T-helper 1 cell treated with Interleukin-12 subunit alpha and Interleukin-12 subunit beta and Interleukin-4 antibody, amounts not matched to agents 30 μg/mL and 1 μg/mL, for 36 hours (primary cell): ENCODE measurements around the gene USO1.
"Not testable (repeated sequence)": the region's sequence is repeated elsewhere in the genome, so short reads cannot be mapped to it uniquely, and the experiment has no call there.

ENCODE experiments used
- H3K27ac Mint-ChIP-seq: one replicate; pipeline ENCODE4 v1.8.0; 2021; ENCODE audit warnings: mild to moderate bottlenecking, mixed read lengths
- H3K27me3 Mint-ChIP-seq: one replicate; pipeline ENCODE4 v1.8.0; 2021; ENCODE audit warnings: low read depth, mixed read lengths
- H3K36me3 Mint-ChIP-seq: one replicate; pipeline ENCODE4 v1.8.0; 2021; ENCODE audit warnings: low read depth, mixed read lengths
- H3K4me1 Mint-ChIP-seq: one replicate; pipeline ENCODE4 v1.8.0; 2021; ENCODE audit warnings: low read depth, mixed read lengths
- H3K4me3 Mint-ChIP-seq: one replicate; pipeline ENCODE4 v1.8.0; 2021; ENCODE audit warnings: mild to moderate bottlenecking, moderate library complexity, mixed read lengths
- H3K9me3 Mint-ChIP-seq: one replicate; pipeline ENCODE4 v1.8.0; 2021; ENCODE audit warnings: mixed read lengths

USO1 gene

DNA sequence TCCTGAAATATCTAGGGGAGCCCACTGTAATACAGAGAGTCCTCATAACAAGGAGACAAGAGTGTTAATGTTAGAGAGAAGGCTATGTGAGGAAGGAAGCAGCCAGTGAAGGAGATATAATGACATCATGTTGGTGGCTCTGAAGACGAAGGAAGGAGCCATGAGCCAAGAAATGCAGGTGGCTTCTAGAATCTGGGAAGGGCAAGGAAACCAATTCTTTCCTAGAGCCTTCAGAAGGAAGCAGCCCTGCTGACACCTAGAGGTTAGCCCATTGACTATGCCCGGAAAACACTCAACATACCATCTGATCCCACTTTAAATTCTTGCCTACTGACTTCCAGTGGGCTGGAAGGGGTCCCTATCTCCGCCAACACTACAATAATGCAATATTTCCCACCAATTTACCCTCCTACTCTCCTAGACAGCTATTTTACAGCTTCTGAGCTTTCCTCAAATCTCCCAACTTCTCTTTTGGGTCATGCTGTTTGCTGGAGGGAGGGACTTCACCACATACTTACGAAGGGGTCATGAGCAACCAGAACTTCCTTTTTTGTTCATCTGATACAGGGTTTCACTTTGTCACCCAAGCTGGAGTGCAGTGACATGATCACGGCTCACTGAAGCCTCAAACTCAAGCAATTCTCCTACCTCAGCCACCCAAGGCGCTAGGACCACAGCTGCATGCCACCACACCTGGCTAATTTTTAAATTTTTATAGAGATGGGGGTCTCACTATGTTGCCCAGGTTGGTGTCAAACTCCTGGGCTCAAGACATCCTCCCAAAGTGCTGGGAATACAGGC, 26.0 kb upstream of the USO1 start:
- Mint-ChIP-seq H3K27ac (peak overlapping the region; percentile 74), H3K9me3 (no peaks in the 10 kb centered on the region), H3K27me3 (no peaks in the 10 kb centered on the region), H3K36me3 (peaks cover 7% of the 10 kb centered on the region), H3K4me3 (peak overlapping the region; percentile 9), H3K4me1 (peaks cover 17% of the 10 kb centered on the region)

DNA sequence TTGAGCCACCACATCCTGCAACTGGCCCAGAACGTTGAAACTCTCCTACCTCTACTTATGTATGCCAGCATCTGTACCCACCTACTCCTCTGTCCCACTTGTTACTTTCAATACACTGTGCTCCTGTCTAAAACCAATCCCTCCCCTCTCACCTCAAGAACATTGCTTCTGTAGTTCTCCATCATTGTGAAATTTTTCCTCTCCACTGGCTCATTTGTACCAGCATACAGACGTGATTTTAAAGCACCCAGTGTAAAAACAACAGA, 25.5 kb upstream of the USO1 start:
- H3K36me3 Mint-ChIP-seq, result peaks cover 5% of the 10 kb centered on the region
- H3K4me1 Mint-ChIP-seq, result peaks cover 17% of the 10 kb centered on the region
- H3K9me3 Mint-ChIP-seq, result no peaks in the 10 kb centered on the region
- no peaks in the 10 kb centered on the region for H3K27me3 Mint-ChIP-seq
- peak overlapping the region; percentile 74 for H3K27ac Mint-ChIP-seq
- peak overlapping the region; percentile 34 for H3K4me3 Mint-ChIP-seq

DNA sequence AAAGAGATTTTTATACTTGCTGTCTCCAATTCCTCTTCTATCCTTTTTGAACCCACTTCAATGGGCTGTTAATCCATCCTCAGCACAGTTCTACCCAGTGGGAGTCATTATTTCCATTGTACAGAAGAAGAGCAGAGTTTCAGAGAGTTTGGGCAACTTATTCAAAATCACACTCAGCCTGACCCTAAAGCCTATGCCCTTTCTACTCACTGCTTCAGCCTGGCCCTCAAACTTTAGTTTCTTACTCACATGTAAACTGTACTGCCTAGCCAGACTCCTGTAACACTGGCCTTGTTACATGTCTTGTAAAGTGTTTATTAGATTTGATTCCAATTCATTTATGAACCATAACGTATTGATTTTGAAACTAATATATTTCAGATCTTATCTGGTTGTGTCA, 25.1 kb upstream of the USO1 start:
- H3K27me3 Mint-ChIP-seq, result no peaks in the 10 kb centered on the region
- H3K4me1 Mint-ChIP-seq, result peaks cover 17% of the 10 kb centered on the region
- peaks cover 2% of the 10 kb centered on the region for H3K36me3 Mint-ChIP-seq
- peak overlapping the region; percentile 34 for H3K4me3 Mint-ChIP-seq
- H3K27ac Mint-ChIP-seq, result peak overlapping the region; percentile 74
- no peaks in the 10 kb centered on the region for H3K9me3 Mint-ChIP-seq

DNA sequence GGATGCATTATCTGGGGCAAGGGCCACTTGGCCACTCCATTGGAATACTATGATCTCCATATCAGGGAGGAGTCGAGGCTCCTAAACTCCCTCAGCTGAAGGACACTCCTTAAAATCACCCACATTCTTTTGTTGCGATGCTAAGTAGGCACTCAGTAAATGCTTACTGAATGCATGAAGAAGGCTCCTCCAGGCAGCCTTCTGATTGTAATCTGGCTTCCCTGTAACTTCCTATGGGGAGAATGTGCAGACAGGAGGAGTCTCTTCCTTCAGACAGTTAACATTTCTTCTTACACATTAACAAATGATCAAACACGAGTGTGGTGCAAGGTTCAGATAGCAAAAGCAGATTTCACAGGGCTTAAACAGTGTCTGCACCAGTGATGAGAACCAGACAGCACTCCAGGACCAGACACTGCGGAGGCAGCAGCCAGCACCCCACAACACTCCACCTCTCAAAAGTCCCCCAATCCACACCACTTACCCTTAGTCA, 21.4 kb upstream of the USO1 start:
- Mint-ChIP-seq H3K36me3 (no peaks in the 10 kb centered on the region), H3K4me1 (peaks cover 17% of the 10 kb centered on the region), H3K27me3 (no peaks in the 10 kb centered on the region), H3K27ac (no peak overlapping the region), H3K4me3 (no peak overlapping the region), H3K9me3 (no peaks in the 10 kb centered on the region)

DNA sequence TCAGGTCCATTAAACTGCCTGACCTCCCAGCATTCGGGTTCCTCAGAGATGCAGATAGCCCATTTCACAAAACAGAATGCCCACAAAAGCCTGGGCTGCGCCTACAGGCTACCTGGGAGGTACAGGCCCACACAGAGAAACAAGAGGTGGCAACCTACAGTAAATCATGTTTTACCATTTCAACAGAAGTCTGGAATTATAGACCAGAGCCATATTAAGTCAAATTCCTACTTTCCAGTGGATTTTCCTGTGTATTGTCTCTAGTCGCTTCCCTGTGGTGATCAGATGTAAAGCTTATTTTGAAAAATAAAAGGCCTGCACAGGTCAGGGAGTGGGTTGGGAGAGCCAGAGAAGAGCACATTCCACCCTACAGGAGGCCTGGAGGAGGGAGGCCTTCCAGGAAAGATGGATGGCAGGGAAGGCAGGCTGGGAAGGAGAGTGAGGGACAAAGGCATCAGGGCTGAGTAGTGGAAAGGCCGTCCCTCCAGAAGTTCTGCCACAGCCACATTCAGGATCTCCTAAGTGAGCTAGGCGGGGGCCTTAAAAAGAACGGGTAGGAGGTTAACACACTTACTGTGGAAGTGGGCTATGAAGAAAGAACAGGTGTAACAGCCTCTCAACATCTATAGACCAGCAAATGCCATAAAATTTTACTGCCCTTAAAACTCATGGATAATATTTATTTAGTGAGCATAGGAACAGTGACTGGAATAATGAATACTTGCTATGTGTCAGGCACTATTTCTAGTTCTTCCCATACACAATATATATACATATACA, 19.0 kb upstream of the USO1 start:
- H3K4me3 Mint-ChIP-seq, result no peak overlapping the region
- H3K27ac Mint-ChIP-seq, result peak overlapping the region; percentile 7
- H3K4me1 Mint-ChIP-seq, result peaks cover 6% of the 10 kb centered on the region
- H3K36me3 Mint-ChIP-seq, result no peaks in the 10 kb centered on the region
- no peaks in the 10 kb centered on the region for H3K27me3 Mint-ChIP-seq
- H3K9me3 Mint-ChIP-seq, result no peaks in the 10 kb centered on the region

DNA sequence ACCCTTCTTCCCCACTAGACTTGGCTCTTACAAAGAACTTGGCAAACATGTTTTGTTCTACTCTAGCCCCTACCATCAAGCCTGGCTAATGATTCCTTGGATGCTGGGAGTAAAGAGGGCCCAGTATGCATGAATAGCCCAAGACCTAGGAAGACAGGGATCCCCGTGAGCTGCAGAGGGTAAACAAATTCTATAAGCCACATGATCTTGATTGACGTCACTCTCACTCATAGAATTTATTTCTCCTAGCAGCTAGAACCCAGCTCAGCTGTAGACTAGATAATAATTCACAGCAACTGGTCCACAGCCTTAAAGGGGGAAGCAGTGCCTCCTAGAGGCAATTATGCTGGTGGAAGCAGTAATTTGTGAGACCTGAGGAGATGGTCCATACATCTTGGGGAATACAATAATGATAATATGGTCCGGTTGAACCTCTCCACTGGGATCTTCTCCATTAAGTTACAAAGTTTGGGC, 16.1 kb upstream of the USO1 start:
- peaks cover 5% of the 10 kb centered on the region for H3K4me1 Mint-ChIP-seq
- no peaks in the 10 kb centered on the region for H3K36me3 Mint-ChIP-seq
- no peak overlapping the region for H3K4me3 Mint-ChIP-seq
- H3K9me3 Mint-ChIP-seq, result no peaks in the 10 kb centered on the region
- H3K27ac Mint-ChIP-seq, result peak overlapping the region; percentile 41
- H3K27me3 Mint-ChIP-seq, result no peaks in the 10 kb centered on the region

DNA sequence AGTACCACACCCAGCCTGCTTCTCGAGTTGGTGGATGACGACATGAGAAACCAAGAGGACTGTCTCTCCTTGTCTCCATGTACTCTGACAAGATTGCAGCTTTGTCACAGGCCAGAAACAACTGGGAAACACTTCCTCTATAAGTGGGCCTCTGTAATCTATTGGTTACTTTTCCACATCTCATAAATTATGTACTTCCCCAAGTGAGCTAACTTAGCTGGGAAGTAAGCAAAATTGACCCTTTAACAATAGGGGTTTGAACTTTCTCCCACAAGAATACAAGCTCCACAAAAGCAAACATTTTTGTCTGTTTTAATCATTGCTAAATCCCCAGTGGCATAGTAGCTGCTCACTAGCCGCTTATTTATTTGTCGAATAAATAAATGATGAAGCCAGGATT, 14.1 kb upstream of the USO1 start:
- Mint-ChIP-seq H3K36me3 (no peaks in the 10 kb centered on the region), H3K27ac (no peak overlapping the region), H3K27me3 (no peaks in the 10 kb centered on the region), H3K9me3 (no peaks in the 10 kb centered on the region), H3K4me1 (peaks cover 5% of the 10 kb centered on the region), H3K4me3 (no peak overlapping the region)

DNA sequence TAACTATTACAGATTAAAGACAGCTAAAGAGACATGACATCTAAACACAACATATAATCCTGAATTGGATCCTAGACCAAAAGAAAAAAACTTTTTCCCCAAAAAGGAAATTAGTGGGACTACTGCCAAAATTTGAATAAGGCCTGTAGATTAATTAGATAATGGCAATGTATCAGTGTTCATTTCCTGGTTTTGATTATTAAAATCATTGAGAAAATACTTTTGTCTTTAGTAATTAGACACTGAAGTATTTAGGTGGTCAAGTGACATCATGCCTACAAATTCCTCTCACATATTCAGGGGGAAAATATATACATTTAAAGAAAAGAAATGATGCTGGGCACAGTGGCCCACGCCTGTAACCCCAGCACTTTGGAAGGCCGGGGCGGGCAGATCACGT, 10.4 kb upstream of the USO1 start:
- H3K27ac Mint-ChIP-seq, result no peak overlapping the region
- H3K4me3 Mint-ChIP-seq, result no peak overlapping the region
- H3K9me3 Mint-ChIP-seq, result no peaks in the 10 kb centered on the region
- H3K4me1 Mint-ChIP-seq, result peaks cover 6% of the 10 kb centered on the region
- no peaks in the 10 kb centered on the region for H3K27me3 Mint-ChIP-seq
- H3K36me3 Mint-ChIP-seq, result no peaks in the 10 kb centered on the region

DNA sequence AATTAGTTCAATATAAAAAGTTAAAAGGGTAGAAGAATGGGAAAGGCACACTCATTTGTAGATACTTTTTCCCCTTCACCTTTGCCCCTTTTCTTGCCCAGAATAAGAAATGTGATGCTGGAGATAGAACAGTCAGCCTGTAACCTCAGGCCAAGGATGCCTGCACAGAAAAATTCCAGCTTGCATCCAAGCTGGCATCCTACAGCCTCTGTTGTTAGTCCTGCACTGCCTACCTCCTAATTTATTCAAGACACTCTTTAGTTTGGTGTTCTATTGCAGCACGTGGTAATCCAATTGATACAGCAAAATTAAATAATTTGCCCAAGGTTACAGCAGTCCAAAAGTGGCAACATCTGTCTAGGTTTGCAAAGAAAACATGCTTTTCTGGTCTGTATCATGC, 9.7 kb upstream of the USO1 start:
- Mint-ChIP-seq H3K27ac (no peak overlapping the region), H3K27me3 (no peaks in the 10 kb centered on the region), H3K9me3 (no peaks in the 10 kb centered on the region), H3K4me1 (peaks cover 6% of the 10 kb centered on the region), H3K4me3 (no peak overlapping the region), H3K36me3 (no peaks in the 10 kb centered on the region)

DNA sequence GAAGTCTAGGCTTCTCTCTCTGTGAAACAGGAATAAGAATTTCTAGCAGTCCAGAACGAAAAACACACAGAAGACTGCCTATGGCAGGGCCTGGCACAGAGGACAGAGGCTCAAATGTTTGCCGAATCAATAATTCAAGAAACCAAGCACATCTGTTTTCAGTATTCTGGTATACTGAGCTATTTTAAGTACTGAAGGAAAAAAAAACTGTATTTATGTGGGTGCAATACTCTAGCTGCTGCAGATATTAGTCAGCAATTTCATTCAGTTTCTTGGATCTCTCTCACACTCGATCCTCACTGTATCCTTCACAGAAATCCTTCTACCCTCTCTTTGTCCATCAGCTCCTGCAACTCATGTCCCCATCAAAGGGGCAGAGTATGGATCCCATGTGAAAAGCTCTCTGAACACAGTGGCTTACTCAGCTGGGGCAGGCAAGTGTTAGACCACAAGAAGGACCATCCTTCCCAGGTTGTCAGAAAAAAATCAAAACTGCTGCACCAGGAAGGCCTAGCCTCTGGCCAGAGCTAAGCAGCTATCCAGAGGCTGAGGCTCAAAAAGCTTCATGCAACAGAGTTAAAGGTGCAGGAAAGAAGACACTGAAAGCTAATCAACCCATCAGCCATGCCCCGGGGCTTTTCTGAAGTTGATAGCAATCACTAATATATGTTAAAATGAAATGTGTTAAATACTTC, 9.1 kb upstream of the USO1 start:
- no peaks in the 10 kb centered on the region for H3K27me3 Mint-ChIP-seq
- H3K9me3 Mint-ChIP-seq, result no peaks in the 10 kb centered on the region
- peaks cover 6% of the 10 kb centered on the region for H3K4me1 Mint-ChIP-seq
- no peak overlapping the region for H3K27ac Mint-ChIP-seq
- no peaks in the 10 kb centered on the region for H3K36me3 Mint-ChIP-seq
- no peak overlapping the region for H3K4me3 Mint-ChIP-seq

DNA sequence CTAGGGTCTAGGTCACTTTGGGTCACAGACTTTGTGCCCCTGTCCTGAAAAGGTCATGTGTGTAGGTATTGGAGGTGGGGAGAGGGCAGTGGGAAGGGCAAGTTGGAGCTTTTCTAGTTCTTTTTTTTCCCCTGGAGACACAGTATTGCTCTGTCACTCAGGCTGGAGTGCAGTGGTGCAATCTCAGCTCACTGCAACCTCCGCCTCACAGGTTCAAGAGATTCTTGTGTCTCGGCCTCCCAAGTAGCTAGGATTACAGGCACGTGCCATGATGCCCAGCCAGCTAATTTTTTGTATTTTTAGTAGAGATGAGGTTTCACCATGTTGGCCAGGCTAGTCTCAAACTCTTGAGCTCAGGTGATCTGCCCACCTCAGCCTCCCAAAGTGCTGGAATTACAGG, 8.3 kb upstream of the USO1 start:
- H3K9me3 Mint-ChIP-seq, H3K27ac Mint-ChIP-seq, H3K4me1 Mint-ChIP-seq, H3K36me3 Mint-ChIP-seq, H3K27me3 Mint-ChIP-seq, H3K4me3 Mint-ChIP-seq: not testable (repeated sequence)

DNA sequence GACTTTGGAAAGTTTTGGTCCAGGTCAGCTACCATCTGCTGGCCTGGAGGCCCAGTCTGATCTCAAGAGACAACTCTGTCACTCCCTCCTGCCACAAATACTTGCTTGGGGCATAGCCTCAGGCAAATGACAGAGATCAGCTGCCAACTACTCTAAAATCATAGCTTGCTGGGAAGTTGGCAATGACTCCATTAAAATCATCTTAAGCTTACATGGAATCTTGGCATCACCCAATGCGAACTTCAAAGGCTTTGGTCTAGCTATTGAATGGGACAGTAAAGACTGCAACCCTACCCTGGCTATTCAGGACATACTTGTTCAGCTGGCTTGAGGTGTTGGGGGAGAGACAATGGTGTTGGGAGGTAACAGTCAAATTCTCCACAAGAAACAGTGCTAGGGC, 7.0 kb upstream of the USO1 start:
- H3K9me3 Mint-ChIP-seq, result no peaks in the 10 kb centered on the region
- H3K4me1 Mint-ChIP-seq, result peaks cover 8% of the 10 kb centered on the region
- no peaks in the 10 kb centered on the region for H3K36me3 Mint-ChIP-seq
- no peaks in the 10 kb centered on the region for H3K27me3 Mint-ChIP-seq
- H3K4me3 Mint-ChIP-seq, result no peak overlapping the region
- no peak overlapping the region for H3K27ac Mint-ChIP-seq

DNA sequence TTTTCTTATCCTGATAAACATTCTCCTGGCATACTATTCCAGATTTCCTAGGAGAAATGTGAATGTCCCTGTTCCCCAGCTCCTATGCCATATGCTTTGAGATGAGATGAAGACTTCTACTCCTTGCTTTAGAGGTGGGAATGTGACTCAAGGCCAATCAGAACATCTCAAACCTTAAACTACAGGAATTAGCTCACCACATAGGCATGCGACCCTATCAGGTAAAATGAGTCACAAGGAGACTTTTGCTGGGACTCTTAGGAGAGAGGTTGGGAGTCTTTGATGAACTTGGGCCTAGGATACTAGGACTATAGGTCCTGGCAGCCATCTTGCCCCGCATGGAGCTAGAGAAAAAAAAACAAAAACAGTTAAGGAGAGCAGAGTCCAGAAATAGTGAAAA, 5.8 kb upstream of the USO1 start:
- peaks cover 15% of the 10 kb centered on the region for H3K4me1 Mint-ChIP-seq
- H3K36me3 Mint-ChIP-seq, result no peaks in the 10 kb centered on the region
- H3K9me3 Mint-ChIP-seq, result no peaks in the 10 kb centered on the region
- no peak overlapping the region for H3K4me3 Mint-ChIP-seq
- H3K27ac Mint-ChIP-seq, result no peak overlapping the region
- H3K27me3 Mint-ChIP-seq, result no peaks in the 10 kb centered on the region

DNA sequence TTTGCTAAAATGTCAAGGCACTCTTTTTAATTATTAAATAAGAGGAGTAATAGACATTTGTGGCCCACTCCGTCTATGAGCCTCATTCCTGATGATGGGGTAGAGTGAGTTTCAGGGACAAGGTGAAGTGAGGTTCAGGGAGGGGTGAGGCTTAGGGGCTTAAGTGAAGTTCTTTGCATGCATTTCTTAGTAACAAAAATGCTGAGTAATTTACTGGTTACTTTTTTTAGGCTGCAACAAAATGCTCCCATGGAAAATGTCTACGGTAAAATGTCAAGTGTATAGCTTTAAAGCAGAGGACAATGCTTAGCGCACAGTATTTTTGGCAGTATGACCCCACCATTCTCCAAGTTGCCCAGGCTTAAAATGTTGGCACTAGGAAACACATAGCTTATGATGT, 2.0 kb upstream of the USO1 start:
- Mint-ChIP-seq H3K4me1 (peaks cover 35% of the 10 kb centered on the region), H3K27ac (no peak overlapping the region), H3K4me3 (no peak overlapping the region), H3K27me3 (no peaks in the 10 kb centered on the region), H3K9me3 (no peaks in the 10 kb centered on the region), H3K36me3 (peaks cover 6% of the 10 kb centered on the region)
